Suppressor macrophage treated with lipopolysaccharide for 4 hours (primary cell): ENCODE data around the gene CD300H.

Experiments used
- DNase-seq: peaks from one replicate; pipeline ENCODE4 v3.0.0-alpha.2; 2020

The CD300H gene

DNA sequence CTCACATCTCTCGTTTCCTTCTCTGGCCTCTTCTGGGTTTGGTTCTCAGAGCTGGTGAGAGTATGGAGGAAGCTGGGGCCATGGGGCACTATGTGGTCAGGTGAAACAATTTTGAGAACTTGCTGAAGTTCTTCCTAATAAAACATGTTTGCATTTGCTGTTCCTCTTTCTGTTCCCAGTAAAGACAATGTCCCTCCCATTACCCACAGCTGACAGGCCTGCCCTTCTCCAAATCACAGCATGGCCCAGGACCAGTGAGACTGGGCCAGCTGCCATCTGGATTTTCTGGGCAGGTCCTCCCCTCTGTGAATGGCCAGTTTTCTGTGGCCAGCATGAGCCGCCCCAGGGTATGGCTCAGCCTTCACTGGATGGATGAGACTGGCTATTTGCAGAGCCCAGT lies at the start of gene CD300H:
Gene CD300H (minus strand): TSS at position 113 of the 400 bp plus-strand sequence.
- DNase-seq: peak; percentile 84

DNA sequence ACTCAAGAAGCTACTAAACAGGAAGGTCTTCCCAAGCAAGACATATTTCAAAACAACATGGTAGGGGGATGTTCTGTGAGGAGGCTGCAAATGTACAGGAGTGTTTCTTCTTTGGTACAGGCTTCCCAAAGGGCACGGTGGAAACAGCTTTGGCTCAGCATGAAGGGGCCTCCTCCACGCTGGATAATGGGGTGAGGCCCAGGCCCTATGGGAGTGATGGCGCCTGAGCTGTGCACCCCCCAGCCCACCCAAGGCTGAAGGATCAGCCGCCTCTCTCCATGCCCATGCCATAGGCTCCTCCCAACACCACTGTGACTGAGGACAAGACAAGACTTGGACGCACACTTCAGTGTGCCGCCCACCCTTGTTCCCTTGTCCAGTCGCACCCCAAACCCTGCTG lies 49.4 kb upstream of the CD300H start:
- DNase-seq: no peak

DNA sequence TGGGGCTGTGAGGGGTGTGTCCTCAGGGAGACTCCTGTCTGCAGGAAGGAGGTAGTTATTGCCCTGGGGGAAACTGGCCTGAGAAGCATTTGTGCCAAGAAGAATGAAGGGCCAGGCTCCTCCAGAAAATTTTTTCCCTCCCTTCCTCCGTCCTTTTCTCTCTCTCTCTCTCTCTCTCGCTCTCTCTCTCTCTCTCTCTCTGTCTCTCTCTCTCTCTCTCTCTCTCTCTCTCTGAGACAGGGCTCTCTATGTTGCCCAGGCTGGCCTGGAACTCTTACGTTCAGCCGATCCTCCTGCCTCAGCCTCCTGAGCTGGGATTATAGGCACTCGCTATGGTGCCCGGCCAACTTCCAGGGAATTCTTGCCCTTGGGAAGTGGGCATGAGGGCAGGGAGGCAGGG lies 44.7 kb upstream of the CD300H start:
- no peak for DNase-seq

DNA sequence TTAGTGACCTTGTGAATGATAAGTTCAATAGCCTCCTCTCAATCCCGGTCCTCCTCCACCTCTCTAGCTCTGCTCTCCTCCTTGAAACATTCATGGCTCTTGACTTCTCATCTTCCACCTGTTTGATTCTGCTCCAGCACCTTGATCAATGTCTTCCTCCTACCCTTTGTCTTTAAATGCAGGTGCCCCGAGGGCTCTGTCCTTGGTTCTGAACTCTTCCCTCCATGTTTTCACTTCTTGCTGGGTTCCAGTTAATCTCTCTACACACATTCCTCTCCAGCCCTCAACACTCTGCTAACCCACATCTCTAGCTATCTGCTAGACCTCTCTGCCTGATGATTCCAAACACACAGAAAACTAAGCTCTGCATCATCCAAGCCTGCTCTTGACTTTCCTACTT lies 42.8 kb upstream of the CD300H start:
- no peak for DNase-seq

DNA sequence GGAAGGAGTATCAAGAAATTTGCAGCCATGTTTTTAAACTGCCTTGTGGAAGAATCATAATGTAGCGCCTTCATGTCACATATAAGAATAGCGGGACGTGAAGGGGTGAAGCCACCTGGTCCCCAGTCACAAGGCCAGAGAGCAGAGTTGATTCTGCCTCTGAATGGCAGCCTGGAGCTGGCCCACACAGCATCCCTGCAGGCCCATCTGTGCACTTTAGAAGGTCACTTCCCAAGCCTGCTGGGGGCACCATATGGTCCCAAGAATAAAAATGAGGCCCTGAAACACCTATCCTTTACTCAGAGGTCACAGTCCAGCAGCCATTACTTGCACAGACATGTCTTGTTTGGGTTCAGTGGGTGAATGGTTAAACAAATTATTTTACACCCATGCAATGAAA lies 41.2 kb upstream of the CD300H start:
- DNase-seq: no peak

DNA sequence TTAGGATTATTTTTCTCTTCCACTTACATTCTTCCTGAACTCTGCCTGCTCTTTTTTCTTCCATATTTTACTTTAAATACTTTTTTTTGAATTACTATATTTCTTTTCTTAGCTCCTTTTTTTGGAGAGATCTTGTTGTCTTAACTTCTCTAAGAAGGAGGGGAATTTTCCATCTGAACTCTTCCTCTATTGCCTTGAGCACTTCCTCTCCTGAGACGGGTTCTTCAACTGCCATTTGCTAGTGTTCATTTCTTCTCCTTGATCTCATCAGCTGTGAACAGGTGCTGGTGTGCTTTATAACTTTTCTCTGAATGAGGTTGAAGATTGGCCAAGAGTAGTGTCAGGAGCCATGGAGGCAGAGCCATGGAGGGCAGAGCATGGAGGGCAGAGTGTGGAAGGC lies 39.9 kb upstream of the CD300H start:
- peak; percentile 51 for DNase-seq

DNA sequence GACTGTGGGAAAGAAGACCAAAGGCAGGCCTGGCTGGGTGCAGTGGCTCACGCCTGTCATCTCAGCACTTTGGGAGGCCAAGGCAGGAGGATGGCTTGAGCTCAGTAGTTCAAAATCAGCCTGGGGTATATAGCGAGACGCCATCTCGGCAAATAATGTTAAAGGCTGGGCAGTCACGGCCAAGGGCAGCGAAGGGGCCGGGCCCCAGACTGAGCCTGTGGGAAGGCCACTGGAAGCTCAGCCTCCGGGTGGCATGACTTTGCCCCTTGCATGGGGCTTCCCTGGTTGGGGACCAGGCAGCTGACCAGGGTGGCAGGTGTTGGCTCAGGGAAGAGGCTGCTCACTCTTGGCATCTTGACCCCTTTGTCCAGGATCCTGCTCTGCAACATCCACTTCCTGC lies 38.7 kb upstream of the CD300H start:
- no peak for DNase-seq

DNA sequence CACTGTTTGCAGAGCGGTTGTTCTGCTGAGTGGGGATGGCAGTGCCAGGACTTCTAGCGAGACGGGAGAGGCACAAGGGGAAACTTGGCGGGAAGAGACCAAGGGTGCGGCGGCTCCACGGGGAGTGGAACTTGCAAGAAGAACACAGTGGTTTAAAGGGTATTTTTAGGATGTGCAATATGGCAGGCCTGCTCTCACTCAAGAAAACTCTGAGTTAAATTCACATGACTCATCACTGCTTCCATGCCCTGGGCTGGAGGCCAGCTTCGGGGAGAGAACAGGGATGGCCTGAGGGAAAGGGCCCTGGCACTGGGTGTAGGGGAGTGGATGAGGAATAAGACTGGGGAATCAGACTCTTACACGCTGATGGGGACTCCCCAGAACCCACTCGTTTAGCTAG lies 38.1 kb upstream of the CD300H start:
- peak; percentile 87 for DNase-seq

DNA sequence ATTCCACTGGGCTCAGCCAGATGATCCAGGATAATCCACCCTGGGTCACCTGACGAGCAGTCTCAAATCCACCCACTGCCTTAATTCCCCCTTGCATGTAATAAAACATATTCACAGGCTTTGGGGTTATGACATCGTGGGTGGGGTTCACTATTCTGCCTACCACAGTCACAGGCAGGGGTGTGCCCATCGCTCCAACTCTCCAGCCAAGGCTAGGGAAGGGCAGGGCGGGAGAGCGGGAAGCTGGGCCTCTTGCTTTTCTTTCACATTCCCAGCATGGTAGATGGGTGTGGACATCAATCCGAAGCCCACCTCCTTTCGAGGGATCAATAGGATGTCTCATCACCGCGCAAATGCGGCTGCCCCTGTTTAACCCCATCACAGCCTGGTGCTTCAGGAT lies 37.5 kb upstream of the CD300H start:
- DNase-seq: no peak

DNA sequence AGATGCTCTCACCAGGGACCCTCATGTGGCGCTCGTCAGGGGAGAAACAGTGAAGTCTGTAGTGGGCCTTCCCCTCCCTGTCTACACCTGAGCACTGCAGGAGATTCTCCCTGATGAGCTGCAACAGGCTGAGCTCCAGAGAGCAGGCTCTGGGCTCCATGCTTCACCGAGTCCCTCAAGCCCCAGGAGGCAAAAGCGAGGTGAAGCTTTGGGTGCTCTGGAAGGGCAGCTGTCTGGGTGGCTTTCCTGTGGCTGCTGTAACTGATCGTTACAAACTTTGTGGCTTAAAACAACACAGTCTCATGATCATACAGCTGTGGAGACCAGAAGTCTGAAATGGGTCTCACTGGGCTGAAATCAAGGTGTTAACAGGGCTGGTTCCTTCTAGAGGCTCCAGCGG lies 36.9 kb upstream of the CD300H start:
- DNase-seq: no peak

DNA sequence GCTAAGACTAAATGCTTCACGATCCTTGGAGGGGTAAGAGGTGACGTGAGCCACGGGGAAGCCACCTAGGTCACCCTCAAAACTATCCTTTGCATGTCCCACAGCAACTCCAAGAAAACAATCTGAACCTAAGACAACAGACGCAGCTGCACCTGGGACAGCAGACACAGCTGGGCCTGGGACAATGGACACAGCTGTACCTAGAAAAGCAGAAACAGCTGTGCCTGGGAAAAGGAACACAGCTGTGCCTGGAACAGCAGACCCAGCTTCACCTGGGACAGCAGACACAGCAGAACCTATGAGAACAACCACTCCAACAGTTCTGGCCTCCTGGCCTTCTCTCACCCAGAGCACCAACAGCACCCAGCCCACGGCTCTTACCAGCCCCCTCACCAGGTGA lies 36.4 kb upstream of the CD300H start:
- DNase-seq: no peak

DNA sequence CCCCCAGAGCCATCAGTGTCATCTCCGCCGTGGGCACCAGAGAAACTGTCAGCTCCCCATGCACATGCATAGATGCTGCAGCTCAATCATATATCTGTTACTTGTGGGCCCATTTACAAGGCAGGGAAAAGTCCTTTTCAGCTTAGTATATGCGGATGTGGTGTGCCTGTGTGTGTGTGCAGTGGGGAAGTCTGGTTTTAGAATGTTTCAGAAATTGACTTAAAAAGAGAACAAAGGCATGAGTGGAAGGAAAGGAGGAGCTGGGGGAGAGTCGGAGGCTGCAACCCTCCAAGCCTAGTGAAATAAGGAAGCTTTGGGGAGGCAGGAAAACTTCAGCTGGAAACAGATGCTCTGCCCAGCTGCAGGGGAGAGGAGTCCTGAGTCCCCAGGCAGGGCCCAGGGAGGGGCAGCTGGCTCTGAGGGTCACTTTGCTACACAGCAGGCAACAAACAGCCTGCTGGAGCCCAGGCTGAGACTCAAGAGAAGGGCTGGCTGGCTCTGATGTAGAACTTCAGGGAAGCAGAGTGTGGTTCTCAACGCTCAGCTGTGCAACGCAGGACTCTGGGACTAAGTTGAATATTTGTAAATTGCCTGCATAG lies 35.8 kb upstream of the CD300H start:
- DNase-seq: peak; percentile 60

DNA sequence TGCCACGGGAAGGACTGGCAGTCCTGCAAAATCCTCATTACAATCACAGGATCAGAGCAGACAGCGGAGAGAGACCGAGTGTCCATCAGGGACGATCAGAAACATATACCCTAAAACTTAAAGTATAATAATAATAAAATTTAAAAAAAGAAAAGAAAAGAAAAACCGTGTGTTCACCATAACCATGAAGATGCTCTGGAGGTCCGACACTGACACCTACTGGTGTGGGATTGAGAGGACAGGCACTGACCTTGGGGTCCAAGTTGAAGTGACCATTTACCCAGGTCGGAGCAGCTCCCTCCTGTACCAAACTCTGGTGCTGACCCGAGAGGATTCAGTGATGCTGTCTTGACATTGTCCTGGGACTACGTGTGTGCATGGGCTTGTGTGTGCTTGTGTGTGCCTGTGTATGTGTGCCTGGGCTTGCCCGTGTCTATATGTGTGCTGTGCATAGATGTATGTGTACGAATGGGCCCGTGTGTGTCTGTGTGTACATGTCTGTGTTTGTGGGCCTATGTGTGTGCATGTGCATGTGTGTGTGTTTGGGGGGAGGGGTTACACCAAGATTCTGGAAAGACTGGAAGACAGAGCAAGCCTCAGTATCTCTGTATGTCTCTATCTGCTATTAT lies 34.7 kb upstream of the CD300H start:
- DNase-seq: peak; percentile 74

DNA sequence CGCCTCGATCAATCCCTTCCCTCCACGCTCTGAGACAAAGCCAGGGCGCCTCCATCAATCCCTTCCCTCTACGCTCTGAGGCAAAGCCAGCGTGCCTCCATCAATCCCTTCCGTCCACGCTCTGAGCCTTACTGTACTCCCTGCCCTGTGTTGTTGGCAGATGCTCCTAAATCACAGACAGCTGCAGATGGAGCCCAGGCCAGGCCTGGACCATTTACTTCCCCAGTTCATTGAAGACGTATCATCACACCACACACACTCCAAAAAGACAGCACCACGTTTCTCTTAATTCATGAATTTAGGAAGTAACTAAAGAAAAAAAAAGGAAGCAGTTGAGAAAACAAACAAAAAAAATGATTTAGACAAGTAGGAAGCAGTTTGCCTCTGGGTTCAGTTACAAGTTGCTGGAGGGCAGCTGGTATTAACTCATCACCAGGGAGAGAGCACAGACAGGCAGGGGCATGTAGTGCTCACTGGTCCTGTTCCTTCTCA lies 32.2 kb upstream of the CD300H start:
- peak; percentile 82 for DNase-seq

DNA sequence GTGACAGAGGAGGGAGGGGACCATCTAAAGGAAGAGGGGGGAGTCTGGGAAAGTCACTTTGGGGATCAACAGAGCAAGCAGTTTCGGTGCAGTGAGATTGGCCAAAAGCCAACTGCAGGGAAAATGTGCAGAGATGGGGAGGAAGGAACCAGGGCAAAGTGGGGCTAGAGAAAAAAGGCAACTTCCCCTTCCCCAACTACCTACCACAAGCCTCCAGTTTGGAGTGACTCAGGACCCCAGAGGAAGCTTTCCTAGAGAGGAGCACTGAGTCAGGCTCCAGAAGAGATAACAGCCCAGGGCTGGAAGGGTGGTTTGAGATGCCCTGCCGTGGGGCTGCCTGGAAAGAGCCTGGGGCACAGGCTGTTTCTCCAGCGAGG lies 31.7 kb upstream of the CD300H start:
- peak; percentile 71 for DNase-seq

DNA sequence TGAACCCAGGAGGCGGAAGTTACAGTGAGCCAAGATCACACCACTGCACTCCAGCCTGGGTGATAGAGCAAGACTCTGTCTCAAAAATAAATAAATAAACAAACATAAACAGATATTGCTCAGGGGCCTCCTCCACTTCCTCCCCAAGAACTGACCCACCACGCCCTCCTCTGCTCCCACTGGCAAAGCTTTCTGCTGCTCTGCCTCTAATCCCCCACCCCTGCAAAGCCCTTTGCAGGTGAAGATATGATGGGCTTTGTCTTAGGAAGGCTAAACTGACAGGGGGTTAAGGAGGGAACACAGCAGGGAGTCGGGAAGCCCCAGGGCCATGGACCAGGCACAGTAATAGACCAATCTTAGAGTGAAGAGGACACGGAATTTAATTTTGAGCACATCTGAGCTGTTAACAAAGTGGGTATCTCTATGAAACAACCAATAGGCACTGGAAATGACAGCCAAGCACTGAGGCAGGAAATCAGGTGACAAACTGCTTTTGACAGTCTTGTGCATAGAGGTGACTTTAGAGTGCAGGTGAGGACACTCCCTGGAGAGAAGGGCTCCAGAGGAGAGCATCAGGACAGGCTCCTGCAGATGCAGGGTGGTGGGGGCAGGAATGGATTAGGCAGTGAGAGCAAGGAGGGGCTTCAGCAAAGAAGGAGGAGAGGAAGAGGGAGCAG lies 31.2 kb upstream of the CD300H start:
- DNase-seq: no peak

DNA sequence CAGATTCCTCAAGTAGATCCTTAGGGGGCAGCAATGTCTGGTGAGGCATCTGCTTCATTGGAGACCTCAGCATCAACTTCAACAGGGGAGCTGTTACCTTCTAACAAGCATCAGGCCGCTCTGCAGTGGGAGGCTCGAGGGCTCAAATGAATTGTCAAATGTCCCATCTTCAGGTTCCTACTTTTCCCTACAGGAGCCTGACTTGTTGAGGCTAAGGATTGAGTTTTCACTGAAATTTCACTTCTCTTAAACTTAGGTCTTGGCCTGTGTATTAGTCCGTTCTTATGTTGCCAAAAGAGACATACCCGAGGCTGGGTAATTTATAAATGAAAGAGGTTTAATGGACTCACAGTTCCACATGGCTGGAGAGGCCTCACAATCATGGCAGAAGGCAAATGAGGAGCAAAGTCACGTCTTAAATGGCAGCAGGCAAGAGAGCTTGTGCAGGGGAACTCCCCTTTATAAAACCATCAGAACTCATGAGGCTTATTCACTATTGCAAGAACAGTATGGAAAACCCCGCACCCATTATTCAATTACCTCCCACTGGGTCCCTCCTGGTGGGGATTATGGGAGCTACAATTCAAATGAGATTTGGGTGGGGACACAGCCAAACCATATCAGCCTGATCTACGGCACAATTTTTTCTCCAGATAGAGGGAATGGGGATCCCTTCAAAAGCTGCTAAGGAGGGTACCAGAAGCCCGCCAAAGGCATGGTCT lies 29.9 kb upstream of the CD300H start:
- peak; percentile 75 for DNase-seq

DNA sequence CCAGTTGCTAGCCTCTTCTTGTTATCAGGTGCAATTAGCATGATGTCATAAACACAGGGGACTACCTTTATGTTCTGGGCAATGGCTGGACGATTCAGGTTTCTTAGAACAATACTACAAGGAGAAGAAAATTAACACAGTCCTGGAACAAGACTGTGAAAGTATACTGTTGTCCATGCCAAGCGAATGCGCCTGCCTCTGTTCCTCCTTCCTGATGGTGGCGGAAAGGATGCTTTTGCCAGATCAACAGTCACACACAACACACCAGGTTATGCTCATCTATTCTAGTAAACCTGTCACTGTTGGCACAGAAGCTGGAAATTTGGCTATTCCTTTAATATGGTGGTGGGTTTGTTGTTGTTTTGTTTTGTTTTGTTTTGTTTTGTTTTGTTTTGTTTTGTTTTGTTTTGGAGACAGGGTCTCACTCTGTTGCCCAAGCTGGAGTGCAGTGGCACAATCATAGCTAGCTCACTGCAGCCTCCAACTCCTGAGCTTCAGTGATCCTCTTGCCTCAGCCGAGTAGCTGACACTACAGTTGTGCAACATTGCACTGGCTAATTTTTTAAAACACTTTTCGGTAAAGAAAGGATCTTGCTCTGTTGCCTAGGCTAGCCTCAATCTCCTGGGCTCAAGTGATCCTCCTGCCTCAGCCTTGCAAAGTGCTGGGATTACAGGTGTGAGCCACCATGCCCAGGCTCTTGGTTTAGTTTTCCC lies 27.9 kb upstream of the CD300H start:
- DNase-seq: no peak

DNA sequence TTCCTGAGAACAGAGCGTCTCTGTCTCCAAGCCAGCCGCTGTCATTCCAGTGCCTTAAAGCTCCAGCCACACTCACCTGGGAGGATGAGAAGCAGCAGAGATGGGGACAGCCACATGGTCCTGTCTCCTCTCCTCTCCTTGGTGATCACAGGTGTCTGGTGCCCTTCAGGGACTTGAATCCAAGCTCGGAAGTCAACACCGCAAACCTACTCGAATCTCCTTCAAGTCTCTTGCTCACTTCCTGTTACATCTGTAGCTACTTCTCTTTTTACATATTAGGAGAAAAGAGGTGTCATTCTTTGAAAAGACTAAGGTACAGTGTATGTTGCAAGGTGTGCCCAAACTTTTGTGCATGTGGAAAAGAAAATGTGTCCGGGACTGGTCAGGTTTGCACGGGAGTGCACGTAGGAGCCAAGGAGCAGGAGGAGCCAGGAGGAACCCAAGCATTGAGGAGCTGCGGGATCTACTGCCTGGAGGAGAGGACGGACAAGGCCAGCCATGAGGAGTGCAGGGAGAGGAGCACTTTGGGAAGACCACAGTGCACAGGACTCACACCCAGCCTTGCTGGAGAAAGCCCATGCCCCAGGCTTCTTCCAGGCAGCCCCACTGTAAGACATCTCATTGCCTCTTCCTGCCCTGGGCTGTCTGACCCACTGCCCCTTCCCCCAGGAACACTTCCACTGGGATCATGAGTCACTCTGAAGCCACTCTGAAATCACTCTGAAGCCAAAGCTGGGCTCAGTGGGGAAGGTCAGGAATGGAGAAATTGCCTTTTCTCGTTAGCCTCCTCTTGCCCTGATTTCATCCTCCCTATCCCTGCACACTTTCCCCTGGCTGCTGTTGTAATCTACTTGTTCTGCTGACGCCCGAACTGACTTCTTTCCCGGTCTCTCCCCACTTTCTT lies 25.0 kb upstream of the CD300H start, which contains the start of gene CD300LD:
Gene CD300LD (minus strand): TSS at position 197 of the 904 bp plus-strand sequence. CDS start 81 bp downstream, at position 116.
- DNase-seq: peak; percentile 36

DNA sequence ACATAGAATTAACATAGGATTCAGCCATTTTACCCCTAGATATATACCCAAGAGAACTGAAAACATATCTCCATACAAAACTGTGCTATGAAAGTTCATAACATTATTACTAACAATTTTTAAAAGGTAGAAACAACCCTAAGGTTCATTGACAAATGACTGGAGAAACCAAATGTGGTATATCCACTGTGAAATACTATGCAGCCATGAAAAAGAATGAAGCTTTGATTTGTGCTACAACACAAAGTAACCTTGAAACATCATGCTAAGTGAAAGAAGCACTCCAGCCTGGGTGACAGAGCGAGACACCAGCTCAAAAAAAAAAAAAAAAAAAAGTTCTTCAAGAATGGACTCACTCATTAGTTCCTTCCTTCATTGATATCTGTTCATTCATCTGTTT lies 24.2 kb upstream of the CD300H start:
- DNase-seq: no peak

DNA sequence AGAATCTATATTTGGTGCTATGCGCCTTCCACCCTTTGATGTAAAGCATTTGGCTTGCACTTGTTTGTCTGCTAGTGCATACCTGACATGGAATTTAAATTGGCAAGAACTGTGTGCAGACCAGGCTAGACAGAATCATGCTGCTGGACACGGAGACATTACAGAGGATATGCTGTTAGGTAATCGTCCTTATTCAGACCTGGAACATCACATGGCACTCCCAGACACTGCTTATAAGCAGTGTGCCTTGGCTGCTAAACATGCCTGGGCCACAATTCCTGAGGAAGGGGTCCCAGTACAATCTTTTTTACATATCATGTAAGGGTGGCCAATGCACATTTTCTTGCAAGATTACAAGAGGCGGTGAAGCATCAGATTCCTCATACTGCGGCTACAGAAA lies 18.4 kb upstream of the CD300H start:
- no peak for DNase-seq
